Measurements from ENCODE around the gene MAPK4.
"Not testable (repeated sequence)": the region's sequence is repeated elsewhere in the genome, so short reads cannot be mapped to it uniquely, and the experiment has no call there.

MAPK4 gene

GRCh38 chr18:50695431-50696176 lies 135.7 kb downstream of the MAPK4 start:
- no peak for DNase-seq

- no peak for DNase-seq
Observed at GRCh38 chr18:50696436-50696835, 136.5 kb downstream of the MAPK4 start.

- DNase-seq = no peak
Observed at GRCh38 chr18:50696929-50697328, 137.0 kb downstream of the MAPK4 start.

GRCh38 chr18:50697509-50697908 lies 137.6 kb downstream of the MAPK4 start:
- DNase-seq = no peak

- DNase-seq = no peak
Observed at GRCh38 chr18:50700245-50701165, 140.6 kb downstream of the MAPK4 start.

GRCh38 chr18:50704357-50704940 lies 144.6 kb downstream of the MAPK4 start:
- DNase-seq = no peak

- DNase-seq = no peak
Observed at GRCh38 chr18:50706199-50706598, 146.3 kb downstream of the MAPK4 start.

- no peak for DNase-seq
Observed at GRCh38 chr18:50706651-50707050, 146.8 kb downstream of the MAPK4 start.

- not testable (repeated sequence) for DNase-seq
Observed at GRCh38 chr18:50707297-50707696, 147.4 kb downstream of the MAPK4 start.

- no peak for DNase-seq
Observed at GRCh38 chr18:50707855-50708469, 148.1 kb downstream of the MAPK4 start.

GRCh38 chr18:50709193-50709592 lies 149.3 kb downstream of the MAPK4 start:
- DNase-seq = no peak

GRCh38 chr18:50711386-50711785 lies 151.5 kb downstream of the MAPK4 start:
- no peak for DNase-seq

GRCh38 chr18:50715919-50716318 lies 156.0 kb downstream of the MAPK4 start:
- DNase-seq = no peak

- no peak for DNase-seq
Observed at GRCh38 chr18:50716902-50717301, 157.0 kb downstream of the MAPK4 start.

- DNase-seq = no peak
Observed at GRCh38 chr18:50717563-50717962, 157.7 kb downstream of the MAPK4 start.

- no peak for DNase-seq
Observed at GRCh38 chr18:50719471-50720324, 159.8 kb downstream of the MAPK4 start.

- no peak for DNase-seq
Observed at GRCh38 chr18:50720325-50720674, 160.4 kb downstream of the MAPK4 start.

- DNase-seq = no peak
Observed at GRCh38 chr18:50721006-50721405, 161.1 kb downstream of the MAPK4 start.

GRCh38 chr18:50721451-50722120 lies 161.7 kb downstream of the MAPK4 start:
- DNase-seq = no peak

- DNase-seq = no peak
Observed at GRCh38 chr18:50722311-50722710, 162.4 kb downstream of the MAPK4 start.

- DNase-seq = no peak
Observed at GRCh38 chr18:50724751-50725151, 164.9 kb downstream of the MAPK4 start.

Measured in T1000 (cell line).